Measurements from ENCODE around the gene TIFAB.

DNA sequence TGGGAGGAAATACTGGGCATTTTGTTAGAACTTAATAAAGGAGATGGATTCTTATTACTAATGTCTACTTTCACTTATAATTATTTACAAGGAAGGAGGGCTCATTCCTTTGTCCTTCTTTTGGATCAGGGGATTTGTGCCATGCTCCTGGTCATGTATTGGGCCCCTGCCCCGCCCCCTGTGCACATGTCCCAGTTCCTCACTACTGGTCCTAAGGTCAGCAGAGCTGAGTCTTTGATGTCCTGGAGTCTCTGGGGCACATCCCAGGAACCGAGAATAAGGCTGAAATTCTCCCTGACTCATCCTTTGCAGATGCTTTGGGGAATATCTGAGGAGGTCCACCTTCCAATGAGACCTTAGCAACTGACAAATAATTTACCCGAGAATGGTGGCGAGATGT is 19.6 kb upstream of the TIFAB start:
- TF ChIP-seq, protein P1, sequence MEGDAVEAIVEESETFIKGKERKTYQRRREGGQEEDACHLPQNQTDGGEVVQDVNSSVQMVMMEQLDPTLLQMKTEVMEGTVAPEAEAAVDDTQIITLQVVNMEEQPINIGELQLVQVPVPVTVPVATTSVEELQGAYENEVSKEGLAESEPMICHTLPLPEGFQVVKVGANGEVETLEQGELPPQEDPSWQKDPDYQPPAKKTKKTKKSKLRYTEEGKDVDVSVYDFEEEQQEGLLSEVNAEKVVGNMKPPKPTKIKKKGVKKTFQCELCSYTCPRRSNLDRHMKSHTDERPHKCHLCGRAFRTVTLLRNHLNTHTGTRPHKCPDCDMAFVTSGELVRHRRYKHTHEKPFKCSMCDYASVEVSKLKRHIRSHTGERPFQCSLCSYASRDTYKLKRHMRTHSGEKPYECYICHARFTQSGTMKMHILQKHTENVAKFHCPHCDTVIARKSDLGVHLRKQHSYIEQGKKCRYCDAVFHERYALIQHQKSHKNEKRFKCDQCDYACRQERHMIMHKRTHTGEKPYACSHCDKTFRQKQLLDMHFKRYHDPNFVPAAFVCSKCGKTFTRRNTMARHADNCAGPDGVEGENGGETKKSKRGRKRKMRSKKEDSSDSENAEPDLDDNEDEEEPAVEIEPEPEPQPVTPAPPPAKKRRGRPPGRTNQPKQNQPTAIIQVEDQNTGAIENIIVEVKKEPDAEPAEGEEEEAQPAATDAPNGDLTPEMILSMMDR (IDR thresholded peaks at IDR 0.05): no peak
- no peak for TF ChIP-seq POLR2A (IDR thresholded peaks at IDR 0.05)

Measured in stomach (tissue), 4 donors.